C4-2B (cell line): ENCODE data around the gene KBTBD4.
A peak's percentile ranks its signal among the peaks of the same experiment; 100 is the strongest.
"Not testable (repeated sequence)": the region's sequence is repeated elsewhere in the genome, so short reads cannot be mapped to it uniquely, and the experiment has no call there.

ENCODE experiments used
- H3K27ac ChIP-seq: fragments of 450-650 bp; 2 replicates; pipeline ENCODE4 v1.5.1; 2017
- CTCF ChIP-seq: fragments of 450-650 bp; conservative IDR thresholded peaks from 2 replicates; pipeline ENCODE4 v1.5.1; 2017; ENCODE audit warnings: mild to moderate bottlenecking
- ZFX ChIP-seq: fragments of 450-650 bp; IDR thresholded peaks from 2 replicates; pipeline ENCODE4 v1.6.1; 2017

KBTBD4 gene

GRCh38 chr11:47570651-47571356, 8.0 kb downstream of the KBTBD4 start:
- no peak overlapping the region for H3K27ac ChIP-seq
- TF ChIP-seq ZFX (no peak), CTCF (no peak)

DNA sequence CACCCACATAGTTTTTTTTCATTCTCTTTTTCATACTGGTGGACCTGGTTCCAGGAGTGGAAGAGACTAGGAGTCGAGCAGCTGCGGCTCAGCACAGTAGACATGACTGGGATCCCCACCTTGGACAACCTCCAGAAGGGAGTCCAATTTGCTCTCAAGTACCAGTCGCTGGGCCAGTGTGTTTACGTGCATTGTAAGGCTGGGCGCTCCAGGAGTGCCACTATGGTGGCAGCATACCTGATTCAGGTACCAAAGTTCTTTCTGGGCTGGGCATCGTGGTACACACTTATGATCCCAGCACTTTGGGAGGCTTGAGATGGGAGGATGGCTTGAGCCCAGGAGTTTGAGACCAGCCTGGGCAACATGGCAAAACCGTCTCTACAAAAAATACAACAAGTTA, 9.1 kb downstream of the KBTBD4 start:
- TF ChIP-seq CTCF (no peak), ZFX (no peak)
- H3K27ac ChIP-seq = no peak overlapping the region

GRCh38 chr11:47566149-47566698, 12.5 kb downstream of the KBTBD4 start:
- peak overlapping the region; percentile 98 for H3K27ac ChIP-seq
- TF ChIP-seq ZFX = no peak
- TF ChIP-seq CTCF = no peak

DNA sequence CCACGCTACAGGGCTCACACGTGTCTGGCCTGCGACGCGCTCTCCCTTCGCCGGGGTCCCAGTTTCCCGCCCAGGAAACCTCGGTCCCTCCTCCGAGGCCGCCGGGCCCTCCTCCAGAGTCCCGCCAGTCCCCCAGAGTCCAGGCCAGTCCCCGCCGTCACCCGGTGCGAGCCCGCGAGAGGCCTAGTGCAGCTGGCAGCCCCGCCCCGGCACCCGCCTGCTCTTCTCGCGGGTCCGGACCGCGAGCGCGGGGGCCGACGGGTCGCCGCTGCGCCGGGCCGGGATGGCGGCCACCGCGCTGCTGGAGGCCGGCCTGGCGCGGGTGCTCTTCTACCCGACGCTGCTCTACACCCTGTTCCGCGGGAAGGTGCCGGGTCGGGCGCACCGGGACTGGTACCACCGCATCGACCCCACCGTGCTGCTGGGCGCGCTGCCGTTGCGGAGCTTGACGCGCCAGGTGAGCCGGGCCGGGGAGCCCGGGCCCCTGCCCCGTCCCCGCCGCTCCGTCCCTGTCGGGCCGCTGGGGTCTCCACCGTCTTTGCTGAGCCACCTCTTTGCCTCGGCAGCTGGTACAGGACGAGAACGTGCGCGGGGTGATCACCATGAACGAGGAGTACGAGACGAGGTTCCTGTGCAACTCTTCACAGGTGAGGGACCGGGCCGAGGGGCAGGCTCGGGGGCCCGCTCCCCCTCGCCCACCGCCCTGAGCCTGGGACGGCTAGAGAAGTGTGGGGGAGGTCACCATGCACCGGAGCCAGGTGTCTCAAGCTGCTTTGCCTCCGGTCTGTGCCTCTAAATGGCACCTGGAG, 13.2 kb downstream of the KBTBD4 start, which contains the start of gene PTPMT1:
PTPMT1 (plus strand) TSS at position 260 of the 809 bp plus-strand sequence; CDS start at position 284, 24 bp downstream.
- peak within 1 kb of the TSS; percentile 98 for H3K27ac ChIP-seq
- TF ChIP-seq ZFX = peak; percentile 99
- no peak for TF ChIP-seq CTCF

DNA sequence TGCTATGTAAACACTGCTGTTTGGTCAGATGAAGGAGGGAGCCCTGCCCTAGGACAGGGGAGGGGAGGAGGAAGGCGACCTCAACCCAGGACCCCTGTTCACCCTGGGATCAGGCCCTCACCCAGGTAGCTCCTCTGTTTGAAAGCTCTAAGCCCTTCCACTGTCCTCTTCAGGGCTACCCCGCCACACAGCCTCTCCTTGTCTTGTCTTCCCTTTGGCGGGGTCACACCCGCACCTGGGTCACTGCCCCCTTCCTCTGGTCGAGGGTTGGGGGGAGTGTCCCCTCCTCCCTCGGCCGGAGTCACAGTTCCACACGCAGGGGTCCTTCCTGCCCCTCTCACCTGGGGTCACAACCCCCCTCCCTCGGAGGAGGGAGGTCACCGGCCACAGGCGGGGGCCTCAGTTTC, 13.8 kb downstream of the KBTBD4 start:
- peak overlapping the region; percentile 98 for H3K27ac ChIP-seq
- TF ChIP-seq ZFX = no peak
- no peak for TF ChIP-seq CTCF

DNA sequence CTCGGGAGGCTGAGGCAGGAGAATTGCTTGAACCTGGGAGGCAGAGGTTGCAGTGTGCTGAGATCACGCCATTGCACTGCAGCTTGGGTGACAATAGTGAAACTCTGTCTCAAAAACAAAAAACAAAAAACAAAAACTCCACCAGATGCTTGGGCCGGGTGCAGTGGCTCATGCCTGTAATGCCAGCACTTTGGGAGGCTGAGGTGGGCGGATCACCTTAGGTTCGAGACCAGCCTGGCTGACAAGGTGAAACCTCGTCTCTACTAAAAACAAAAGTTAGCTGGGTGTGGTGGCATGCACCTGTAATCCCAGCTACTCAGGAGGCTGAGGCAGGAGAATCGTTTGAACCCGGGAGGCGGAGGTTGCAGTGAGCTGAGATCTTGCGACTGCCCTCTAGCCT, 14.4 kb downstream of the KBTBD4 start:
- not testable (repeated sequence) for H3K27ac ChIP-seq

DNA sequence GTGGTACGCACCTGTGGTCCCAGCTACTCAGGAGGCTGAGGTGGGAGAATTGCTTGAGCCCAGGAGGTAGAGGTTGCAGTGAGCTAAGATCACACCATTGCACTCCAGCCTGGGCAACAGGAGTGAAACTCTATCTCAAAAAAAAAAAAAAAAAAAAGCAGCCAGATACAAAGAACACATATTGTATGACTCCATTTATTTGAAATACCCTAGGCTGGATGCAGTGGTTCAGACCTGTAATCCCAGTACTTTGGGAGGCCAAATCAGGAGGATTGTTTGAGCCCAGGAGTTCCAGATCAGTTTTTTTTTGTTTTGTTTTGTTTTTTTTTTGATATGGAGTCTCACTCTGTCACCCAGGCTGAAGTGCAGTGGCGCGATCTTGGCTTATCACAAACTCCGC, 16.4 kb downstream of the KBTBD4 start:
- H3K27ac ChIP-seq = not testable (repeated sequence)

- no peak overlapping the region for H3K27ac ChIP-seq
- TF ChIP-seq CTCF = no peak
- no peak for TF ChIP-seq ZFX
These were observed 18.3 kb downstream of the KBTBD4 start for GRCh38 chr11:47560426-47560825.
